MG63 (cell line): ENCODE measurements around the gene SALL3. TPM values are rescaled to one million over a fixed set of nuclear protein-coding genes. Genes with fewer than 3 reads are reported as not detected.

Source experiments
- total RNA-seq: library from RNA; depleted of rRNA; stranded (reverse); fragments of >200 nt; shearing (Covaris generic); gene quantifications from 2 replicates; pipeline ENCODE4 v1.2.3, GENCODE V29; 2014; ENCODE audit warnings: low replicate concordance; rRNA removed

Gene SALL3
- total RNA-seq, 1 experiment from 2014 or later: not detected

Other genes with a start within 250 kb of the SALL3 start
- gene ATP9B, start 89.6 kb downstream of the SALL3 start, total RNA-seq: 6.1 and 11.7 TPM in 2 replicates